Endothelial cell of umbilical vein (primary cell): ENCODE measurements around the gene ROPN1L.

Experiments used
- EZH2 ChIP-seq: IDR thresholded peaks from 2 replicates; pipeline ENCODE4 v1.6.1; 2012; ENCODE audit warnings: borderline replicate concordance, low read depth, mild to moderate bottlenecking, moderate library complexity, low read length, inconsistent platforms; ENCODE audit not compliant: severe bottlenecking
- FOS ChIP-seq: IDR thresholded peaks from 2 replicates; pipeline ENCODE4 v1.6.1; 2011; ENCODE audit warnings: mild to moderate bottlenecking, low read length, moderate library complexity, borderline replicate concordance; ENCODE audit not compliant: insufficient read depth
- GATA2 ChIP-seq: IDR thresholded peaks from 2 replicates; pipeline ENCODE4 v1.7.0; 2011; ENCODE audit warnings: low read depth, mild to moderate bottlenecking, moderate library complexity, mixed read lengths, low read length; ENCODE audit not compliant: insufficient read length, insufficient read depth
- JUN ChIP-seq: IDR thresholded peaks from 2 replicates; pipeline ENCODE4 v1.6.1; 2011; ENCODE audit warnings: borderline replicate concordance, low read depth; ENCODE audit not compliant: insufficient read length, insufficient read depth
- MYC ChIP-seq: IDR thresholded peaks from one replicate; pipeline ENCODE4 v1.6.1; 2011; ENCODE audit warnings: mild to moderate bottlenecking, low read depth, low read length
- POLR2A ChIP-seq: IDR thresholded peaks from 2 replicates; pipeline ENCODE4 v1.6.1; 2012; ENCODE audit warnings: low read depth, mild to moderate bottlenecking, control low read depth, low read length
- POLR2AphosphoS5 ChIP-seq: IDR thresholded peaks from 2 replicates; pipeline ENCODE4 v1.6.1; 2012; ENCODE audit warnings: low read depth, mild to moderate bottlenecking, control low read depth, low read length, moderate library complexity; ENCODE audit not compliant: insufficient read depth
- TF ChIP-seq, protein P1 (sequence below), 2 donors: IDR thresholded peaks; 1 replicate in 1 of 2; 2 replicates in 1 of 2; pipeline ENCODE4 v1.5.1; 2011; ENCODE audit warnings: low read length in 2 of 2, mild to moderate bottlenecking in 2 of 2, moderate library complexity in 2 of 2, control low read depth in 1 of 2, inconsistent platforms in 1 of 2, low read depth in 1 of 2; ENCODE audit not compliant: insufficient read depth in 1 of 2; ENCODE audit errors: extremely low read depth in 1 of 2
- TF ChIP-seq, protein P2 (sequence below): IDR thresholded peaks from 2 replicates; pipeline ENCODE4 v1.6.1; 2011; ENCODE audit not compliant: insufficient read depth, insufficient read length

DNA sequence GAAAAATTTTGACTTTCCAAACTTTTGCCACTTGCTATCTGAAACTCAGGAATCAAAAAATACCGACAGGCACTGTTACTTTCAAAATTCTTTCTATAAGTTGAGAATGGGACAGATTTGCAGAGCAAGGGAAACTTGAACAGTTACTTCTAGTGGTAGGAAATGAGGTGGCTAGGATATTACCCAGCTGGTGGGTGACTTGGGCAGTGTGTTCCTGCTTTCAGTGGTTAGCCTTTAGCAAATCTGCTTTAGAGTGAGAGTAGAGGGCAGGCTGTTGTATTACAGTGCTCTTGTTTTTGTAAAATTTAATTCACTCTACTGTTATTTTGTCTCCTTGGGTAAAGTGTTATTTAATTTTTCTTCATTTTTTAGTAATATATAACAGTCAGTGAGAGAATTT is 40.2 kb upstream of the ROPN1L start:
- TF ChIP-seq, protein P1, sequence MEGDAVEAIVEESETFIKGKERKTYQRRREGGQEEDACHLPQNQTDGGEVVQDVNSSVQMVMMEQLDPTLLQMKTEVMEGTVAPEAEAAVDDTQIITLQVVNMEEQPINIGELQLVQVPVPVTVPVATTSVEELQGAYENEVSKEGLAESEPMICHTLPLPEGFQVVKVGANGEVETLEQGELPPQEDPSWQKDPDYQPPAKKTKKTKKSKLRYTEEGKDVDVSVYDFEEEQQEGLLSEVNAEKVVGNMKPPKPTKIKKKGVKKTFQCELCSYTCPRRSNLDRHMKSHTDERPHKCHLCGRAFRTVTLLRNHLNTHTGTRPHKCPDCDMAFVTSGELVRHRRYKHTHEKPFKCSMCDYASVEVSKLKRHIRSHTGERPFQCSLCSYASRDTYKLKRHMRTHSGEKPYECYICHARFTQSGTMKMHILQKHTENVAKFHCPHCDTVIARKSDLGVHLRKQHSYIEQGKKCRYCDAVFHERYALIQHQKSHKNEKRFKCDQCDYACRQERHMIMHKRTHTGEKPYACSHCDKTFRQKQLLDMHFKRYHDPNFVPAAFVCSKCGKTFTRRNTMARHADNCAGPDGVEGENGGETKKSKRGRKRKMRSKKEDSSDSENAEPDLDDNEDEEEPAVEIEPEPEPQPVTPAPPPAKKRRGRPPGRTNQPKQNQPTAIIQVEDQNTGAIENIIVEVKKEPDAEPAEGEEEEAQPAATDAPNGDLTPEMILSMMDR (IDR thresholded peaks at IDR 0.05; ENCODE audit: extremely low read depth in 1 of 2, insufficient read depth in 1 of 2, low read depth in 1 of 2, low read length in 2 of 2) = no peak
- no peak for TF ChIP-seq MYC
- no peak for TF ChIP-seq POLR2A
- TF ChIP-seq EZH2 = no peak
- no peak for TF ChIP-seq POLR2AphosphoS5
- TF ChIP-seq, protein P2, sequence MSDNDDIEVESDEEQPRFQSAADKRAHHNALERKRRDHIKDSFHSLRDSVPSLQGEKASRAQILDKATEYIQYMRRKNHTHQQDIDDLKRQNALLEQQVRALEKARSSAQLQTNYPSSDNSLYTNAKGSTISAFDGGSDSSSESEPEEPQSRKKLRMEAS = no peak
- no peak for TF ChIP-seq GATA2
- TF ChIP-seq FOS = no peak
- no peak for TF ChIP-seq JUN
